HepG2 (cell line): Measurements from ENCODE around the gene TLCD3B. TPM values are rescaled to one million over a fixed set of nuclear protein-coding genes. Genes with fewer than 3 reads are reported as not detected.
A peak's percentile ranks its signal among the peaks of the same experiment; 100 is the strongest.

Source experiments
- BATF2 ChIP-seq: sonication (generic); formaldehyde crosslinking; IDR thresholded peaks from 2 replicates; pipeline ENCODE4 v1.8.0; 2022; ENCODE audit warnings: mild to moderate bottlenecking, missing genetic modification reagents, moderate library complexity
- CCAR2 ChIP-seq: fragments of 200-400 bp; formaldehyde crosslinking; optimal IDR thresholded peaks from 2 replicates; pipeline ENCODE3; 2018; ENCODE audit warnings: low read depth, mild to moderate bottlenecking, low read length, moderate library complexity
- CERS6 ChIP-seq: sonication (generic); formaldehyde crosslinking; IDR thresholded peaks from 2 replicates; pipeline ENCODE4 v1.5.0; 2020; ENCODE audit warnings: missing genetic modification reagents
- CHCHD3 ChIP-seq: sonication (generic); formaldehyde crosslinking; IDR thresholded peaks from 2 replicates; pipeline ENCODE4 v1.8.0; 2022; ENCODE audit warnings: mild to moderate bottlenecking, missing genetic modification reagents, moderate library complexity
- ETV5 ChIP-seq: IDR thresholded peaks from 2 replicates; pipeline ENCODE4 v1.6.1; 2018; ENCODE audit warnings: missing biosample characterization, missing genetic modification reagents, inconsistent platforms, borderline replicate concordance
- IRX3 ChIP-seq: sonication (generic); formaldehyde crosslinking; IDR thresholded peaks from 2 replicates; pipeline ENCODE4 v1.8.1; 2023; ENCODE audit warnings: mild to moderate bottlenecking, low read depth, missing genetic modification reagents, borderline replicate concordance
- MYPOP ChIP-seq: sonication (generic); formaldehyde crosslinking; IDR thresholded peaks from 2 replicates; pipeline ENCODE4 v1.8.1; 2023; ENCODE audit warnings: mild to moderate bottlenecking, moderate library complexity, missing genetic modification reagents
- SNAPC4 ChIP-seq: sonication (generic); formaldehyde crosslinking; IDR thresholded peaks from 2 replicates; pipeline ENCODE4 v1.4.0; 2020; ENCODE audit warnings: mild to moderate bottlenecking, missing genetic modification reagents
- ZNF142 ChIP-seq: sonication (generic); formaldehyde crosslinking; IDR thresholded peaks from 2 replicates; pipeline ENCODE4 v1.4.0; 2020; ENCODE audit warnings: missing genetic modification reagents
- ZNF557 ChIP-seq: sonication (generic); formaldehyde crosslinking; IDR thresholded peaks from 2 replicates; pipeline ENCODE4 v1.4.0; 2020; ENCODE audit warnings: missing genetic modification reagents
- ZSCAN5A ChIP-seq: sonication (generic); formaldehyde crosslinking; IDR thresholded peaks from 2 replicates; pipeline ENCODE4 v1.8.0; 2022; ENCODE audit warnings: mild to moderate bottlenecking, missing genetic modification reagents, borderline replicate concordance
- polyA plus RNA-seq, 8 experiments: library from polyadenylated mRNA; depleted of rRNA in 3 of 8; stranded (reverse) in 7 of 8; unstranded in 1 of 8; fragments of >200 nt; fragmentation: Illumina TruSeq in 4 of 8; extraction: Trizol in 4 of 8; gene quantifications; 2 replicates each; pipeline versions ENCODE4 v1.2.1 to v1.2.3, GENCODE V29; 2011 to 2016; ENCODE audit warnings: low read depth in 4 of 8, missing spikeins in 1 of 8, mixed read lengths in 1 of 8; ENCODE audit not compliant: insufficient read depth in 1 of 8
- total RNA-seq, 5 experiments: library from RNA; depleted of rRNA; stranded (reverse); fragments of >200 nt; fragmentation: Illumina TruSeq; extraction: Trizol; gene quantifications; 2 replicates each; pipeline ENCODE4 v1.2.3, GENCODE V29; 2016; ENCODE audit warnings: low read depth in 1 of 5

The TLCD3B gene
- total and polyA plus RNA-seq, 2 of the 13 experiments (the other 11 are each of a cell fraction or from before 2014, with no cell fraction given): not detected

- peak; percentile 85 for TF ChIP-seq ZNF142
- TF ChIP-seq CERS6 (CRISPR knock-in tag): peak; percentile 88; the same call in 1 of the 2 replicates
- no peak; the same call in 1 of the 2 replicates for TF ChIP-seq CHCHD3
- peak; percentile 57; the same call in 1 of the 2 replicates for TF ChIP-seq IRX3 (CRISPR knock-in tag)
- no peak; the same call in 1 of the 2 replicates for TF ChIP-seq ZSCAN5A
- TF ChIP-seq SNAPC4 (CRISPR knock-in tag): peak; percentile 97
- no peak for TF ChIP-seq CCAR2
- peak; percentile 97 for TF ChIP-seq ETV5 (CRISPR knock-in tag)
- TF ChIP-seq MYPOP (CRISPR knock-in tag): peak; percentile 82
- TF ChIP-seq ZNF557 (CRISPR knock-in tag): peak; percentile 81; the same call in 1 of the 2 replicates
- 0 out of 2 replicates have a peak, but pooled peaks have one; percentile 87 for TF ChIP-seq BATF2 (CRISPR knock-in tag)
Observed at GRCh38 chr16:30065102-30065942, 34.3 kb upstream of the TLCD3B start, which contains the start of gene ALDOA (continued).
